Memory B cell (primary cell): ENCODE data around the gene PCID2.

Experiments
- ATAC-seq: fragments of 150-1000 bp; cut with Tn5 transposase; 2 replicates; pipeline ENCODE4 v1.10.0; 2021; ENCODE audit warnings: low read depth, mild to moderate bottlenecking, moderate library complexity
- DNase-seq, 2 donors: peaks; one replicate each; pipeline ENCODE4 v3.0.0; 2022; ENCODE audit warnings: low spot score in 2 of 2
- H3K27ac Mint-ChIP-seq: one replicate; pipeline ENCODE4 v1.8.0; 2022; ENCODE audit warnings: mild to moderate bottlenecking, moderate library complexity, mixed read lengths
- H3K27me3 Mint-ChIP-seq: one replicate; pipeline ENCODE4 v1.8.0; 2022; ENCODE audit warnings: mixed read lengths
- H3K36me3 Mint-ChIP-seq: one replicate; pipeline ENCODE4 v1.8.0; 2022; ENCODE audit warnings: mild to moderate bottlenecking, mixed read lengths
- H3K4me1 Mint-ChIP-seq: one replicate; pipeline ENCODE4 v1.8.0; 2022; ENCODE audit warnings: mixed read lengths
- H3K4me3 Mint-ChIP-seq: one replicate; pipeline ENCODE4 v1.8.0; 2022; ENCODE audit warnings: mild to moderate bottlenecking, moderate library complexity, mixed read lengths
- H3K9me3 Mint-ChIP-seq: one replicate; pipeline ENCODE4 v1.8.0; 2022; ENCODE audit warnings: mixed read lengths

Gene PCID2

GRCh38 chr13:113149711-113150549 is 58.5 kb downstream of the PCID2 start:
- Mint-ChIP-seq H3K9me3 (peaks cover 1% of the 10 kb centered on the region), H3K27me3 (peaks cover 27% of the 10 kb centered on the region), H3K4me1 (peaks cover 10% of the 10 kb centered on the region), H3K36me3 (peaks cover 2% of the 10 kb centered on the region), H3K27ac (no peak overlapping the region), H3K4me3 (no peak overlapping the region)
- ATAC-seq, result no peak
- DNase-seq, result no peak

GRCh38 chr13:113148940-113149503 is 59.4 kb downstream of the PCID2 start:
- H3K4me1 Mint-ChIP-seq, result peaks cover 10% of the 10 kb centered on the region
- H3K27ac Mint-ChIP-seq, result no peak overlapping the region
- ATAC-seq (no peak), DNase-seq (no peak)
- H3K36me3 Mint-ChIP-seq, result peaks cover 2% of the 10 kb centered on the region
- no peak overlapping the region for H3K4me3 Mint-ChIP-seq
- H3K9me3 Mint-ChIP-seq, result no peaks in the 10 kb centered on the region
- peaks cover 27% of the 10 kb centered on the region for H3K27me3 Mint-ChIP-seq

GRCh38 chr13:113148407-113148806 is 60.1 kb downstream of the PCID2 start:
- Mint-ChIP-seq H3K4me1 (peaks cover 10% of the 10 kb centered on the region), H3K36me3 (peaks cover 2% of the 10 kb centered on the region), H3K9me3 (no peaks in the 10 kb centered on the region), H3K4me3 (no peak overlapping the region), H3K27ac (no peak overlapping the region), H3K27me3 (peaks cover 27% of the 10 kb centered on the region)
- DNase-seq (no peak), ATAC-seq (no peak)

- Mint-ChIP-seq H3K36me3 (no peaks in the 10 kb centered on the region), H3K4me1 (peaks cover 4% of the 10 kb centered on the region), H3K27ac (no peak overlapping the region), H3K4me3 (no peak overlapping the region), H3K9me3 (no peaks in the 10 kb centered on the region), H3K27me3 (peaks cover 23% of the 10 kb centered on the region)
- ATAC-seq (no peak), DNase-seq (no peak)
Measured at GRCh38 chr13:113147206-113147605, 61.3 kb downstream of the PCID2 start.

- DNase-seq, result no peak
- Mint-ChIP-seq H3K27me3 (peaks cover 22% of the 10 kb centered on the region), H3K4me1 (peaks cover 3% of the 10 kb centered on the region), H3K27ac (no peak overlapping the region), H3K36me3 (no peaks in the 10 kb centered on the region), H3K4me3 (no peak overlapping the region), H3K9me3 (no peaks in the 10 kb centered on the region)
- ATAC-seq, result no peak
Measured at GRCh38 chr13:113146750-113147149, 61.7 kb downstream of the PCID2 start.

GRCh38 chr13:113145911-113146598 is 62.4 kb downstream of the PCID2 start:
- H3K4me1 Mint-ChIP-seq, result no peaks in the 10 kb centered on the region
- no peaks in the 10 kb centered on the region for H3K36me3 Mint-ChIP-seq
- no peak overlapping the region for H3K27ac Mint-ChIP-seq
- no peaks in the 10 kb centered on the region for H3K9me3 Mint-ChIP-seq
- no peak overlapping the region for H3K4me3 Mint-ChIP-seq
- peaks cover 16% of the 10 kb centered on the region for H3K27me3 Mint-ChIP-seq
- DNase-seq, result no peak
- no peak for ATAC-seq

- Mint-ChIP-seq H3K27me3 (peaks cover 16% of the 10 kb centered on the region), H3K4me3 (no peak overlapping the region), H3K36me3 (no peaks in the 10 kb centered on the region), H3K4me1 (no peaks in the 10 kb centered on the region), H3K9me3 (no peaks in the 10 kb centered on the region), H3K27ac (no peak overlapping the region)
- DNase-seq (no peak), ATAC-seq (no peak)
Measured at GRCh38 chr13:113145496-113145895, 63.0 kb downstream of the PCID2 start.

- H3K27ac Mint-ChIP-seq, result no peak overlapping the region
- no peak for ATAC-seq
- peaks cover 15% of the 10 kb centered on the region for H3K27me3 Mint-ChIP-seq
- no peaks in the 10 kb centered on the region for H3K4me1 Mint-ChIP-seq
- H3K4me3 Mint-ChIP-seq, result no peak overlapping the region
- H3K9me3 Mint-ChIP-seq, result no peaks in the 10 kb centered on the region
- DNase-seq, result no peak
- no peaks in the 10 kb centered on the region for H3K36me3 Mint-ChIP-seq
Measured at GRCh38 chr13:113144255-113144629, 64.2 kb downstream of the PCID2 start.

GRCh38 chr13:113143466-113144254 is 64.8 kb downstream of the PCID2 start:
- DNase-seq (no peak), ATAC-seq (no peak)
- Mint-ChIP-seq H3K36me3 (no peaks in the 10 kb centered on the region), H3K9me3 (no peaks in the 10 kb centered on the region), H3K27ac (no peak overlapping the region), H3K4me1 (no peaks in the 10 kb centered on the region), H3K4me3 (no peak overlapping the region), H3K27me3 (peaks cover 12% of the 10 kb centered on the region)

- no peak for ATAC-seq
Measured at GRCh38 chr13:113142876-113143275, 65.6 kb downstream of the PCID2 start.

GRCh38 chr13:113141601-113141970 is 66.9 kb downstream of the PCID2 start:
- H3K4me3 Mint-ChIP-seq, result no peak overlapping the region
- DNase-seq (no peak), ATAC-seq (no peak)
- H3K9me3 Mint-ChIP-seq, result no peaks in the 10 kb centered on the region
- H3K27ac Mint-ChIP-seq, result no peak overlapping the region
- H3K36me3 Mint-ChIP-seq, result no peaks in the 10 kb centered on the region
- no peaks in the 10 kb centered on the region for H3K4me1 Mint-ChIP-seq
- peaks cover 3% of the 10 kb centered on the region for H3K27me3 Mint-ChIP-seq

More at GRCh38 chr13:113142876-113143275, 65.6 kb downstream of the PCID2 start:
- Mint-ChIP-seq H3K27me3 (peaks cover 10% of the 10 kb centered on the region), H3K27ac (no peak overlapping the region), H3K9me3 (no peaks in the 10 kb centered on the region), H3K4me1 (no peaks in the 10 kb centered on the region), H3K36me3 (no peaks in the 10 kb centered on the region), H3K4me3 (no peak overlapping the region)
- no peak for DNase-seq

- DNase-seq (no peak), ATAC-seq (no peak)
- Mint-ChIP-seq H3K4me3 (no peak overlapping the region), H3K4me1 (no peaks in the 10 kb centered on the region), H3K27me3 (peaks cover 3% of the 10 kb centered on the region), H3K9me3 (no peaks in the 10 kb centered on the region), H3K36me3 (no peaks in the 10 kb centered on the region), H3K27ac (no peak overlapping the region)
Measured at GRCh38 chr13:113140677-113141600, 67.5 kb downstream of the PCID2 start.

- H3K9me3 Mint-ChIP-seq, result no peaks in the 10 kb centered on the region
- peaks cover 3% of the 10 kb centered on the region for H3K27me3 Mint-ChIP-seq
- H3K4me3 Mint-ChIP-seq, result no peak overlapping the region
- DNase-seq, result no peak
- ATAC-seq, result no peak
- H3K4me1 Mint-ChIP-seq, result no peaks in the 10 kb centered on the region
- no peak overlapping the region for H3K27ac Mint-ChIP-seq
- H3K36me3 Mint-ChIP-seq, result no peaks in the 10 kb centered on the region
Measured at GRCh38 chr13:113139577-113139976, 68.9 kb downstream of the PCID2 start.
